ENCODE data around the gene NR6A1. TPM values are rescaled to one million over a fixed set of nuclear protein-coding genes. Genes with fewer than 3 reads are reported as not detected.
A peak's percentile ranks its signal among the peaks of the same experiment; 100 is the strongest.

Gene NR6A1
- polyA plus RNA-seq, 2 of the 4 experiments (the other 2 are of a cell fraction) = 1.7 to 3.3 TPM

GRCh38 chr9:124686918-124687317, 84.2 kb downstream of the NR6A1 start:
- no peak overlapping the region for H3K4me3 ChIP-seq
- H3K4me1 ChIP-seq = no peaks in the 10 kb centered on the region
- 96% methylated on average over 2 of the region's 2 CpGs for WGBS (ENCODE audit: missing lambda C conversion rate)
- ChIA-PET CTCF (interaction anchor here (0.6 to 2.5 kb wide), 8 partner anchors 20 to 167 kb away, joined by 3 to 10 read pairs (median 4); partner anchors contain the start of gene WDR38), POLR2A (no interaction called here)
- ATAC-seq = no peak
- no peak for FAIRE-seq
- DNase-seq (ENCODE audit: low read depth in 1 of 2, low spot score in 1 of 2) = no peak
- H3K9me3 ChIP-seq = no peaks in the 10 kb centered on the region
- TF ChIP-seq, protein P1, sequence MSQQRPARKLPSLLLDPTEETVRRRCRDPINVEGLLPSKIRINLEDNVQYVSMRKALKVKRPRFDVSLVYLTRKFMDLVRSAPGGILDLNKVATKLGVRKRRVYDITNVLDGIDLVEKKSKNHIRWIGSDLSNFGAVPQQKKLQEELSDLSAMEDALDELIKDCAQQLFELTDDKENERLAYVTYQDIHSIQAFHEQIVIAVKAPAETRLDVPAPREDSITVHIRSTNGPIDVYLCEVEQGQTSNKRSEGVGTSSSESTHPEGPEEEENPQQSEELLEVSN (IDR thresholded peaks at IDR 0.05; ENCODE audit: borderline replicate concordance, low read depth) = no peak
- TF ChIP-seq ZC3H11A (IDR thresholded peaks at IDR 0.05) = peak; percentile 4; the same call in 1 of the 2 replicates
- no peak overlapping the region for H3K4me2 ChIP-seq
- no peak overlapping the region for H3K27ac ChIP-seq

DNA sequence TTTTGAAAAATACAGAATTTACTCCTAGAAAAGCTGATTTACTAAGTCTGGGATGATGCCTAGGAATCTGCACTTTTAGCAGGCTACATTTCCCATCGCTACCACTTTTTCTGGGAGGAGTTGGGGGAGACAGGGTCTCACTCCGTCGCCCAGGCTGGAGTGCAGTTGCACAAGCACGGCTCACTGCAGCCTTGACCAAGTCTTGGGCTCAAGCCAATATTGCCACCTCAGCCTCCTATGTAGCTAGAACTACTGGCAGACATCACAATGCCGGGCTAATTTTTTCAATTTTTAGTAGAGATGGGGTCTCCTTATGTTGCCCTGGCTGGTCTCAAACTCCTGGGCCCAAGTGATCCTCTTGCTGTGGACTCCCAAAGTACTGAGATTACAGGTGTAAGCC, 85.9 kb downstream of the NR6A1 start:
- no peak for TF ChIP-seq FOSL2 (IDR thresholded peaks at IDR 0.05)
- TF ChIP-seq FOSL2 (CRISPR knock-in tag; IDR thresholded peaks at IDR 0.05) = no peak
- FAIRE-seq = no peak
- Histone ChIP-seq H3K4me1 (no peaks in the 10 kb centered on the region), H3K27ac (no peak overlapping the region), H3K4me3 (no peak overlapping the region), H3K9me3 (no peaks in the 10 kb centered on the region), H3K4me2 (no peak overlapping the region)
- DNase-seq (ENCODE audit: low read depth in 1 of 2, low spot score in 1 of 2) = no peak
- no peak for ATAC-seq
- 96% methylated on average over 5 of the region's 5 CpGs for WGBS (ENCODE audit: missing lambda C conversion rate)
- ChIA-PET CTCF (interaction anchor here (1.0 to 3.3 kb wide), 5 partner anchors 27 to 149 kb away, joined by 4 to 22 read pairs (median 9); no protein-coding TSS in a partner anchor), POLR2A (no interaction called here)

- WGBS (ENCODE audit: missing lambda C conversion rate) = 64% methylated on average over 1 of the region's 1 CpG
- Histone ChIP-seq H3K4me2 (no peak overlapping the region), H3K9me3 (no peaks in the 10 kb centered on the region), H3K4me1 (no peaks in the 10 kb centered on the region), H3K27ac (no peak overlapping the region), H3K4me3 (no peak overlapping the region)
- DNase-seq (ENCODE audit: low read depth in 1 of 2, low spot score in 1 of 2) (no peak), ATAC-seq (no peak), FAIRE-seq (no peak)
- no peak for TF ChIP-seq ESRRA (IDR thresholded peaks at IDR 0.05; ENCODE audit: borderline replicate concordance, low read length)
- TF ChIP-seq HEYL (CRISPR knock-in tag; IDR thresholded peaks at IDR 0.05) = no peak
- no peak for TF ChIP-seq CHD4 (IDR thresholded peaks at IDR 0.05; ENCODE audit: borderline replicate concordance)
- no peak for TF ChIP-seq SREBF2 (IDR thresholded peaks at IDR 0.05)
- no peak for TF ChIP-seq RAD21 (conservative IDR thresholded peaks at IDR 0.05 in 1 of 2, IDR thresholded peaks at IDR 0.05 in 1 of 2)
- no peak for TF ChIP-seq RCOR1 (IDR thresholded peaks at IDR 0.05; ENCODE audit: low read depth, low read length)
- no peak for TF ChIP-seq CHD2 (IDR thresholded peaks at IDR 0.05; ENCODE audit: low read length, partially characterized antibody)
- TF ChIP-seq TFCP2L1 (CRISPR knock-in tag; IDR thresholded peaks at IDR 0.05) = no peak
- no peak for TF ChIP-seq NPAS2 (CRISPR knock-in tag; IDR thresholded peaks at IDR 0.05; ENCODE audit: borderline replicate concordance)
- TF ChIP-seq GATA3 (IDR thresholded peaks at IDR 0.05; ENCODE audit: borderline replicate concordance) = no peak
- TF ChIP-seq CBX2 (IDR thresholded peaks at IDR 0.05; ENCODE audit: borderline replicate concordance, low read depth) = no peak
- no peak for TF ChIP-seq HOXB13 (CRISPR knock-in tag; IDR thresholded peaks at IDR 0.05; ENCODE audit: low read depth)
- no peak for TF ChIP-seq REST (IDR thresholded peaks at IDR 0.05)
- POLR2A ChIA-PET = interaction anchor here (0.5 kb wide), 1 partner anchor 62 kb away, joined by 5 read pairs; no protein-coding TSS in a partner anchor
- CTCF ChIA-PET = interaction anchor here (0.9 to 3.3 kb wide), 6 partner anchors 28 to 148 kb away, joined by 3 to 22 read pairs (median 5); no protein-coding TSS in a partner anchor
These were observed 86.9 kb downstream of the NR6A1 start for GRCh38 chr9:124684169-124684568.

Data from A549 (cell line).